Measurements from ENCODE around the gene DMBX1.

The DMBX1 gene

DNA sequence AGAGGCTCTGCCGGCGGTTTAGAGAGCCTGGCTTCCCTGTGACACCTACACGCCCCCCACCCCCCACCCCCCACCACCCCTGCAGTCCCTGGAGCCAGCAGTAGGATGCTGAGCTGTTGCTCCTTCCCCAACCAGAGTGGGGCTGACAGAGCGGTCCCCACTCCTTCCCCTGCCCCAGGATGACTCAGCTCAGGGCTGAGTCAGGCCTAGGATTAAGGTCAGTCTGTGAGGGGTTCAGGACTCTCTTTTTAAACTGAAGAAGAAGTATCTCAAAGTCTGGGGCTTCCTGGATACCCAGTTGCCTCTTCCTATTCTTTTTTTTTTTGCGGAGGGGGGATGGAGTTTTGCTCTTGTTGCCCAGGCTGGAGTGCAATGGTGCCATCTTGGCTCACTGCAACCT is 19.1 kb downstream of the DMBX1 start:
- no peak for DNase-seq

GRCh38 chr1:46510341-46510997 is 20.8 kb downstream of the DMBX1 start:
- no peak for DNase-seq

- DNase-seq = no peak
These were observed 21.3 kb downstream of the DMBX1 start for GRCh38 chr1:46510998-46511365.

DNA sequence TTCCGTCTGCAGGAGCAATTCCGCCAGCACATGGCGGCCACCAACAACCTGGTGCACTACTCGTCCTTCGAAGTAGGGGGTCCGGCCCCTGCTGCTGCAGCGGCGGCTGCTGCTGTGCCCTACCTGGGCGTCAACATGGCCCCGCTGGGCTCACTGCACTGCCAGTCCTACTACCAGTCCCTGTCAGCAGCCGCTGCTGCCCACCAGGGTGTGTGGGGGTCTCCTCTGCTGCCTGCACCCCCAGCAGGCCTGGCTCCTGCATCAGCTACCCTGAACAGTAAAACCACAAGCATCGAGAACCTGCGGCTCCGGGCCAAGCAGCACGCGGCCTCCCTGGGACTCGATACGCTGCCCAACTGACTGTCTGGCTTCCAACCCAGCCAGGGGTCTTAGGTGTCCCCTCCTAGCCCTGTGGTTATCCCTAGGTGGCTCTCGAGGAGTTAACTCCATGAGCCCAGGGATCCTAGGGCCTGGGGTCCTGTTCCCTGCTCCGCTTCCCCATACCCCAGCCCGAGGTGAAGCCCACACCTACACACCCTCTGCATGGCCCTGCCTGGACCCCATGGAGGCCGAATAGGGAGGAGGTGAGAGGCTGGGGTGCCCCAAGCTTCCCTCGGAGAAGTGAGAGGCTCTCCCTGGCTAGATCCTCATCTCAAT is 22.6 kb downstream of the DMBX1 start:
- no peak for DNase-seq

DNA sequence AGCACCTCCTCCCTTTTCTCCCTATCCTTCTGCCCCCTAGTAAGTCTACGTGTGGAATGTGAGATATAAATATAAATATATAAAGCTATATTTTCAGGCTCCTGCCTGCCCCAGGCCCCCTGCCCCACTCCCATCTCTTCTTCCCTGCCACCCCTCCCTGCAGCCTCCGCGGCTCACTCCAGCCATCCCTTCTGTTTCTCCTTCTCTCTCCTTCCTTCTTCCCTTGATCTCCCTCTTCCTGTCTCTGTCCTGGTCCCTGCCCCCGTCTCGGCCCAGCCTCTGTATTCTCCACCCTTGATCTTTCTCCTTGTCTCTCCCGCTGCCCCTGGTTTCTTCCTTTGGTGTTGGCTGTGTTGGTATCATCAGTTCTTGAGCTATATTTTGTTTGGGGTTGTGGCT is 23.2 kb downstream of the DMBX1 start:
- DNase-seq = no peak

- DNase-seq = no peak
These were observed 23.9 kb downstream of the DMBX1 start for GRCh38 chr1:46513536-46513935.

GRCh38 chr1:46515576-46515975 is 25.9 kb downstream of the DMBX1 start:
- no peak for DNase-seq

DNA sequence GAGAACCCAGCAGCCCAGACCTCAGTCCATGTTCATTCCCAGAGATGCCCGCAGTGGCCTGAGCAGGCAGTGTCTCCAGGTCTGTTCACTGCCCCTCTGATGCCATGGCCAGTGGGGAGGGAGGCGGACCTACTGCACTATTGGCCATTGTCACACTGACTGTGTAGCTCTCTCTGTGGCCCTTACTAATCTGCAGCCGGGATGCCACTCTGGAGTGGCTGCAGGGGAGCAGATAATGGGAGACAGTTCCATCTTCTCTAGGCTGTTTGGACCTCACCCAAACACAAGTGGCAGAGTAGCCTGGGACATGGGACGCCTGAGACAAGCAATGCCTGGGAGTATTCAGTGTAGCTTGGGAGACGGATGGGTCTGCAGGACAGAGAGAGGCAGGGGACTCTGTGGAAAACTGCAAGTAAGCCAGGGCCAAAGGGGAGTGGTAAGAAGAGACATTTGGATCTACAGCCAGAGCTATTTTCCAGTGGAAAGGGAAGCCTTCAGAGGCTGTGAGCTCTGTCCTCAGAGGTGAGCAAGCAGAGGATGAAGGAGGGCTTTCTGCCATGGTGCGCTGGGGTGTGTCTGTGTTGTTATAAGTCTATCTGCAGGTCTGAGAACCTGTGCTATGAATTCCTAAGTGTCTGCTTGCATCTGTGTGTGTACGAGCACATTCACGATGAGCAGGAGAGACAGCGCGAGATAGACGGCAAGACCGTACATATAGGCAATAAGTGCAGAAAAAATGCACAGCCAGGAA is 26.7 kb downstream of the DMBX1 start:
- no peak for DNase-seq

DNA sequence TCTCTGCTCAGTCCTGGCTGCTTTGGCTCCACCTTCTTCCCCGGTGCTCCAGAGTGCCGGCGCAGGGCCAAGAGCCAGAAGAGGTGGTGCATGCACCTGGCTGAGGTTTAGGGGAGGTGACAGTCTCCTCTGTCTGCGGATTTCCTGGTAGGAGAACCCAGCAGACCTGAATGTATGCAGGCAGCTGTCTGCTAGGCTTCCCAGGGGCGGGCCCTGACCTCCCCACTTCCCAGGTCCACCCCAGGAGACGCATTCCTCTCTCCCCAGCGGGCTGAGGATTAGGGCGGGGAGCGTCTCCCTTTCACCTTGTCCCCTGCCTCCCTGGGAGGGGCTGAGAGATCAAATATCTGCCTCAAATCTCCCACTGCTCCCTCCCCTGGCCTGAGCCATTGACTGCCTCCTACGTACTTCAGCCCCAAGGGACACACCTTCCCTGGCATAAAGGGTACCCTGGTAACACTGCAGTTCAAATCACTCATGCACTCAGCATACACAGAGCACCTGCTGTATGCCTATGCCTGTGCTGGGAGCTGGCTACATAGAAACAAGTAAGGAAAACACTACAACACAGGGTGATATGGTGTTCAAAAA is 27.5 kb downstream of the DMBX1 start:
- no peak for DNase-seq

GRCh38 chr1:46517932-46518498 is 28.4 kb downstream of the DMBX1 start:
- no peak for DNase-seq

GRCh38 chr1:46519209-46519608 is 29.6 kb downstream of the DMBX1 start:
- DNase-seq = no peak

GRCh38 chr1:46520063-46520911 is 30.7 kb downstream of the DMBX1 start:
- no peak for DNase-seq

DNA sequence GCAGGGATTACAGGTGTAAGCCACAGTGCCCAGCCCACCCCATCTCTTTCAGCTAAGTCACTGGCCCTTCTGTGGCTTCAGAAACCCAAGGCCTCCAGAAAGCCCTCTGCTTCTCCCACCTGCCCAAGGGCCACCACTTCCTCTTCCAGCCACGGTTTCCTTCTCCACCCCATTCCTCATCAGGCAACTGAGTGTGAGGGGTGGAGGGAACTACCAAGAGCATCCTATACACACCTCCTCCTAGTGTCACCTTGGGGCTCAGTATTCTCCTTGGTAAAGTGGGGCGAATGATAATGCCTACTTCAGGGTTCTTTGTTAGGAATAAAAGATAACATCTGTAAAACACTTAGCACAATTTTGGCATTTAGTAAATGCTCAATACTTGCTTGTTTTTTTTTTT is 31.8 kb downstream of the DMBX1 start:
- DNase-seq = no peak

- DNase-seq = no peak
These were observed 32.7 kb downstream of the DMBX1 start for GRCh38 chr1:46522184-46522968.

GRCh38 chr1:46522969-46523320 is 33.3 kb downstream of the DMBX1 start:
- no peak for DNase-seq

DNA sequence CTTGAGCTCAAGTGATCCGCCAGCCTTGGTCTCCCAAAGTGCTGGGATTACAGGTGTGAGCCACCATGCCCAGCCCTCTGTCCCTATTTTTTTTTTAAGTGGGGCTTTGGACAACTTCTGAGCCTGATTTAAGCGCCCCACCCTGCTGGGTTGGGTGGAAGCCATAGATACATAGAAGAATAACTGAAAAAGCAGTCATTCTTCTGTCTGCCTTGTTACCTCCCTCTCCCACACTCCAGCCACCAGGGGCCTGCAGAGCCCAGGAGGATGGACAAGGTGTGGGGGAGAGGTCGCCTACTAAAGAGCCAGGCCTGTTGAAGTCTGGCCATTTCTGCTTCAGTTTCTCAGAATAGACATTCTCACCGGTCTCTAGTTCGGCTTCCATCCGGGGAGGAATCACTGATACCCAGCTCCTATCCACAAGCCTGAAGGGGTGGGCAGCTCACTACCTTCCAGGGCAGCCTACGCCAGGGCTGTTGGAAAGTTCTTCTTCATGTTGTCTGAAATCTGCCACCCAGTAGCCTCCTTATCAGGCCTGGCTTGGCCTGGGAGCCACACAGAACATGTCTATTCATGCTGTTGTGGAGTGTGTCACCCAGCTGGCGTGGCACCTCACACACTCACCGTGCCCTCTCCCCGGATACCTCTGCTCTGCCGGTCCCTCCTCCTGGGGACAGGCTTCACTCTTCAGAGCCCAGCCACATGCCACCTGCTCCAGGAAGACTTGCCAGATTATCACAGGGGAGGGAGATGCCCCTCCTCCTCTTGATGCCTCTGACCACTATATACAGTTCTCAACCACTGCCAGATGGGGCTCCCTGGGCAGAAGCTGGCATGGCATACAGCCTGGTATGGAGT is 34.1 kb downstream of the DMBX1 start:
- no peak for DNase-seq

GRCh38 chr1:46524843-46525242 is 35.2 kb downstream of the DMBX1 start:
- no peak for DNase-seq

- no peak for DNase-seq
These were observed 35.8 kb downstream of the DMBX1 start for GRCh38 chr1:46525253-46525983.

DNA sequence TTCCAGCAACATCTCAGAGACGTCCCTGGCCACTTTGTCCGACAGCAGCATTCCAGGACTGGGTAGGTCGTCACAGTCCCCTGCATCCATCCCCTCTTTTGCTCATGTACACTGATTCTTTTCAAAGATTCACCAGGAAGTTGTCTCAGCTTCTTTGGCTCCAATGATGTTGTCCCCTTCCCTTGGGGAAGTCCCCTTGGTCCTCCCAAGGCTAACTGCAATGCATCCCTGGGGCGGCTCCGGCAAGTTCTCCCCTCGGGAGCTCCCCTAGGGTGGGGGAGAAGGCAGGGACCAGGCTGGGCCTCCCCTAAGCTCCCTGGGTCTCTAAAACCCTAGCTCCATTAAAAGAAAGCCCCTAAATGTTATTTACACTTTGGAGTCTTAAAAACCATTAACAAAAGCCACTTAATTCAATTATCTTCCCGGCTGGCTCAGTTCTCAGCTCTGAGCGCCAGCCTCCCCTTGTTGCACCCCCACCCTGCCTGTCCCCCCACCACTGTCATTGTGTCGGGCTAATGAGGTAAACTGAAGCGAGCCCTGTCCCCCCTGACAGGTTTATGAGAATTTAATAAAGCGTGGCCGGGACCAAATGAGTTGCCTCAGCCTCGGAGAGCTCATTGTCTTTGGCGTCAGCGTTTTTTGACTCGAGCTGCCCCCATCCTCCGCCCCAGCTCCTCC is 36.5 kb downstream of the DMBX1 start:
- DNase-seq = no peak

Data from stimulated activated CD4-positive, alpha-beta T cell treated with anti-CD3 and anti-CD28 coated beads, Interleukin-4, amount 100 ng/mL, for 1 hour (primary cell).